A375 (cell line): ENCODE data around the gene SBF1. TPM values are rescaled to one million over a fixed set of nuclear protein-coding genes. Genes with fewer than 3 reads are reported as not detected.

Source experiments
- total RNA-seq: library from RNA; depleted of rRNA; stranded (reverse); fragments of >200 nt; shearing (Covaris generic); gene quantifications from 2 replicates; pipeline ENCODE4 v1.2.3, GENCODE V29; 2014; rRNA removed

SBF1 gene, protein sequence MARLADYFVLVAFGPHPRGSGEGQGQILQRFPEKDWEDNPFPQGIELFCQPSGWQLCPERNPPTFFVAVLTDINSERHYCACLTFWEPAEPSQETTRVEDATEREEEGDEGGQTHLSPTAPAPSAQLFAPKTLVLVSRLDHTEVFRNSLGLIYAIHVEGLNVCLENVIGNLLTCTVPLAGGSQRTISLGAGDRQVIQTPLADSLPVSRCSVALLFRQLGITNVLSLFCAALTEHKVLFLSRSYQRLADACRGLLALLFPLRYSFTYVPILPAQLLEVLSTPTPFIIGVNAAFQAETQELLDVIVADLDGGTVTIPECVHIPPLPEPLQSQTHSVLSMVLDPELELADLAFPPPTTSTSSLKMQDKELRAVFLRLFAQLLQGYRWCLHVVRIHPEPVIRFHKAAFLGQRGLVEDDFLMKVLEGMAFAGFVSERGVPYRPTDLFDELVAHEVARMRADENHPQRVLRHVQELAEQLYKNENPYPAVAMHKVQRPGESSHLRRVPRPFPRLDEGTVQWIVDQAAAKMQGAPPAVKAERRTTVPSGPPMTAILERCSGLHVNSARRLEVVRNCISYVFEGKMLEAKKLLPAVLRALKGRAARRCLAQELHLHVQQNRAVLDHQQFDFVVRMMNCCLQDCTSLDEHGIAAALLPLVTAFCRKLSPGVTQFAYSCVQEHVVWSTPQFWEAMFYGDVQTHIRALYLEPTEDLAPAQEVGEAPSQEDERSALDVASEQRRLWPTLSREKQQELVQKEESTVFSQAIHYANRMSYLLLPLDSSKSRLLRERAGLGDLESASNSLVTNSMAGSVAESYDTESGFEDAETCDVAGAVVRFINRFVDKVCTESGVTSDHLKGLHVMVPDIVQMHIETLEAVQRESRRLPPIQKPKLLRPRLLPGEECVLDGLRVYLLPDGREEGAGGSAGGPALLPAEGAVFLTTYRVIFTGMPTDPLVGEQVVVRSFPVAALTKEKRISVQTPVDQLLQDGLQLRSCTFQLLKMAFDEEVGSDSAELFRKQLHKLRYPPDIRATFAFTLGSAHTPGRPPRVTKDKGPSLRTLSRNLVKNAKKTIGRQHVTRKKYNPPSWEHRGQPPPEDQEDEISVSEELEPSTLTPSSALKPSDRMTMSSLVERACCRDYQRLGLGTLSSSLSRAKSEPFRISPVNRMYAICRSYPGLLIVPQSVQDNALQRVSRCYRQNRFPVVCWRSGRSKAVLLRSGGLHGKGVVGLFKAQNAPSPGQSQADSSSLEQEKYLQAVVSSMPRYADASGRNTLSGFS (N-terminal part only)
- 51.5 and 55.0 TPM in 2 replicates for total RNA-seq

DNA sequence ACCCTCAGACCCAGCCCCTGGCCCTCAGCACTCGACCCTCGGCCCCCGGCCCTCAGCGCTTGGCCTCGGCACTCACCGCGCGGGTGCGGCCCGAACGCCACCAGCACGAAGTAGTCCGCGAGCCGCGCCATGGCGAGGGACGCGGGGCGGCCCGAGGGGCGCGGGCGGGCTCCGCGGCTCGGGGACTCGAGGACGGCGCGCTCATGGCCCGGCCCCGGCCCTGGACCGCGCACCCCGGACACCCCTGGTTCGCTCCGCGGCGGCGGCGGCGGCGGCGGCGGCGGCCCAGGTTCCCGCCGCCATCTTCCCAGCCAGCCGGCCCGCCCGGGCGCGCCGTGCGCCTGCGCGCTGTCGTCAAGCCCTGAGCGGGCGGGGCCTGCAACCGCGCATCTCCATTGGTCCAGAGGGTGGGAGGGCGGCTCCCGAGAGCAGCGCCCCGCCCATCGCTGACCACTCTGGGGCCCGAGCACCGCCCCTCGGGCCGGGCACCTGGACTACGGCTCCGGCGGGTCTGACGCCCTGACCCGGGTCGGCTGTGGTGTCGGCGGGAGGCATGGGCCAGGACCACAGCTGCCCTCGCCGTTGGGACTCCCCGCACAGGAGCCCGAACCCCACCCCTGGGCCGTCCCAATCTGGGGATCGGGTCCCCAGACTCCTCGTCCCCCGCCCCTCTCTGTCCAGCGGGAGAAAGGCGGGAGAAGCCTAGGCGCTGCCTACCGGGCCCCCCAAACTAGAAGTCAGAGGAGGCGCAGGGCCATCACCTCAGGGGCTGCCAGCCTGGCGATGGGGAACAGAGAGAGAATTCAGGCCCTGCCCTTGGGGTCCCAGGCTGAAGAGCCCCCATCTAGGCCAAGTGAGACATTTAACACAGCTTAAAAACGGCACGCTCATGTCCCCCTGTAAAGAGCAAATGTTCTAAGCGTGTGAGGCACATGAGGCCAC, at the start of gene SBF1:
Gene SBF1 (minus strand): TSS at position 326 of the 942 bp plus-strand sequence. CDS start 195 bp downstream, at position 131.

DNA sequence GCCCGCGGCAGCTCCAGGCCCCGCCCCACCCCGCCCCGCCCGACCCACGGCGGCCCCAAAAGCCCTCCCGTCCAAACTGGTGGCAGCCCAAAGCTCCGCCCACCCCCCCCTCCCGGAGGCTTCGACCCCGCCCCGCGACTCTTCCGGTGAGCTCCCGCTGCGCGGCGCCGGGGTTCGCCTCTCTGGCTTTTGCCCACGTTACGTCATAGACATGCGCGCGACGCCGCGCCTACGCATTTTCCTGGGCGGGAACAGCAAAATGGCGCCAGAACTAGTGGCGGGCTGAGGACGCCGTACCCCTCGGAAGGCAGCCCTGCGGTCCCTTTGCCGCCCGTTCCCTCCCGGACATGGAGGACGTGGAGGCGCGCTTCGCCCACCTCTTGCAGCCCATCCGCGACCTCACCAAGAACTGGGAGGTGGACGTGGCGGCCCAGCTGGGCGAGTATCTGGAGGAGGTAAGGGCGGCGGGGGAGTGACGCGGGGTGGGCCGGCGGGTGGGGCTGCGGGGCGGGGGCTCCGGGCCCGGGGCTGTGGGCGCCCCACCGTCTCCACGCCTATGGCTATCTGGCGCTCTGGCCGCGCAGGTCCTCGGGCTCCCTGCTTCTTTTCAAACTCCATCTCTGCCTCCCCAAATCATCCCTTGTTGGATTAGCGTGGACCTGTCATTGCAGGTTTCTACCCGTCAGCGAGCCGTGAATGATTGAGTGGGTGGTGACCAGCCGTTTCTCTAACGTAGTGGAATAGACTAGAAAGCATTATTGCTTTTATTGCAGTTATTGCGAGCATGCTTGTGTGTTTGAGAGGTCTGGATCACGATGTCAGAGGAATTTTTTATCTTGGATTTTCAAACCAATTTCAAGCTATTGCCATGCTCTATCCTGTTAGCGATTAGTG, 33.4 kb upstream of the SBF1 start, which contains the start of gene NCAPH2:
Gene NCAPH2 (plus strand): TSS at position 234 of the 894 bp plus-strand sequence. CDS start 114 bp downstream, at position 348.

DNA sequence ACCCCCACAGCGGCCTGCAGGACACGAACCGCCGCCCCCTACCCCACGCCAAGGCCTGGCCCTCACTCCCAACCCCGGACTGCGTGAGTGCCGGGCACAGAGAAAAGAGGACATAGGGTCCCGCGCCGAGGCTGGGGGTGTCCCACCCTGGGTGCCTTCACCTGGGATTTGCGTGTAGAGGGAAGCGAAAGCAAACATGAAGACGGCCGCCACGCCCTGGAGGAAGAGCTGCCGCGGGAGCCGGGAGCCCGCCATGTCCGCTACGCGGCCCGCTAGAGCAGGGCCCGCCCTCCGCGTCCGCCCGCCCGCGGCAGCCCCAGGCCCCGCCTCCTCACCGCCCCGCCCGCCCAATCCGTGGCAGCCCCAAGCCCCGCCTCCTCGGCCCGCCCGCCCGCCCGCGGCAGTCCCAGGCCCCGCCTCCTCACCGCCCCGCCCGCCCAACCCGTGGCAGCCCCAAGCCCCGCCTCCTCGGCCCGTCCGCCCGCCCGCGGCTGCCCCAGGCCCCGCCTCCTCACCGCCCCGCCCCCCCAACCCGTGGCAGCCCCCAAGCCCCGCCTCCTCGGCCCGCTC, 32.7 kb upstream of the SBF1 start, which contains the start of gene LMF2:
Gene LMF2 (minus strand): TSS at position 282 of the 570 bp plus-strand sequence. CDS start 27 bp downstream, at position 255.

DNA sequence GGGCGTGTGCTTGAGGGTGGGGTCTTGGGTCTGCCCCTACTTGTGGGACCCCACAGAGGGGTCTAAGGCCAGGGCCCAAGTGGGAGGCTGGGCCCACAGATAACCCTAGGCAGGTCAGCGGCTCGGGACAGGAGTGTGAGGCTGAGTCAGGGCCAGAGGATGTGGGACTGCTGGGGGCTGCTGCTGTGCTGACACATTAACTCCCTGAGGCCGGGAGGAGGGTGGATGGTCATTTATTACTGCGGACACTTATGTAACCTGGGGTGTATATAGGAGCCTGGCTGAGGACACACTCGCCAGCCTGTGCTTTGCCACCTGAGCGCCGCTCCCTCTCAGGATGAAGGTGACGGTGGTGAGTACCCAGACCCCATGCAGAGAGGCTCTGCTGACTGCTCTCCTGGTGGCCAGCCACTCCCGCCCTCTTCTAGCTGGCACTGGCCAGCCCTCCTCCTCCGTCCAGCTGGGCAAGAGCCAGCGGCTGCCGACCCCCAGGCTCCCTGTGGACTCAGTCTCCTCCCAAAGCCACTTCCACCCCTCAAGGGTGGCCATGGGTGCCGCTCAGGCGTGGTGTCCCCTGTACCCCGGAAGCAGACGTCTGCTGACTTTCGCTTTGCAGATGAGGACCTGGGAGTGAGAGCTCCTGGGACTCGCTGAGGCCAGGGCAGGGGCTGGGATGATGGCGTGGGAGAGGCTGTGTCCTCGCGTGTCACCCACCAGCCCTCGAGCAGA, 11.9 kb upstream of the SBF1 start, which contains the start of gene MIOX:
Gene MIOX (plus strand): TSS at position 299 of the 729 bp plus-strand sequence. CDS start 39 bp downstream, at position 338.

DNA sequence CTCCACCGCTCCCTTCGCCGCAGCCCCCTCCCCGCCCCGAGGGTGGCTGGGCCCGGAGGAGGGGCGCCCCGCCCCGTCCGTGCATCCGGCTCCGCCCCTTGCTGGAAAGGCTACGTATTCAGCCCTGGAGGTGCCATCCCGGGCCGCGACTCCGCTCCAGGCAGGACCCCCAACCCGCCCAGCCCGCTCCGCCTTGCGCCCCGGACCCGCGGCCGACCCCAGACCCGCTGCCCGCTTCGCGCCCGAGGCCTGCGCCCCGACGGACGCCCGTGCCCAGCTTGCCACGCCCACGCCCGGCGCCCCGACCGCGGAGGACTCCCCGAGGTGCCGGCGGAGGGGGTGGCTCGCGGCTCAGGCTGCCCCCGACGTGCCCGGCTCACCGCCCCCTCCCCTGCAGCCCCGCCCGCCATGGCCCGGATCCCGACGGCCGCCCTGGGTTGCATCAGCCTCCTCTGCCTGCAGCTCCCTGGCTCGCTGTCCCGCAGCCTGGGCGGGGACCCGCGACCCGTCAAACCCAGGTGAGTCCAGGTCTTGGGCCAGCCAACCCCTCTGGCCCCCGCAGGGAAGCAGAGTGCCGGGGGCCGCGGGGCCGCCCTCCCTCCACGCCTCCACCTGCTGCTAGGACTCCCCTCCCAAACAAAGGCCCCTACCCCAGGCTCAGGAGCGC, 6.7 kb upstream of the SBF1 start, which contains the start of gene ADM2:
Gene ADM2 (plus strand): TSS at position 104 of the 667 bp plus-strand sequence. CDS start 305 bp downstream, at position 409.

Other genes with a start within 250 kb of the SBF1 start
- gene TUBGCP6, start 230.0 kb downstream of the SBF1 start, total RNA-seq = 21.3 and 21.4 TPM in 2 replicates
- gene HDAC10, start 223.8 kb downstream of the SBF1 start, total RNA-seq = 24.9 and 29.3 TPM in 2 replicates
- gene MAPK12, start 213.4 kb downstream of the SBF1 start, total RNA-seq = 26.4 and 33.2 TPM in 2 replicates
- 6.8 and 7.5 TPM in 2 replicates for gene MAPK11, start 204.7 kb downstream of the SBF1 start, total RNA-seq
- 43.0 and 45.2 TPM in 2 replicates for gene PLXNB2, start 167.4 kb downstream of the SBF1 start, total RNA-seq
- 0.72 and 0.98 TPM in 2 replicates for gene DENND6B, start 148.0 kb downstream of the SBF1 start, total RNA-seq
- gene PPP6R2, start 131.7 kb downstream of the SBF1 start, total RNA-seq = 34.7 and 35.6 TPM in 2 replicates
- gene ADM2, start 6.5 kb upstream of the SBF1 start, total RNA-seq = 6.3 and 7.4 TPM in 2 replicates
- 0.34 TPM in 1 of 2 replicates, not detected in the other for gene MIOX, start 11.8 kb upstream of the SBF1 start, total RNA-seq
- gene LMF2, start 32.7 kb upstream of the SBF1 start, total RNA-seq = 21.6 and 26.6 TPM in 2 replicates
- gene NCAPH2, start 33.2 kb upstream of the SBF1 start, total RNA-seq = 64.5 and 68.5 TPM in 2 replicates
- 3.2 and 7.3 TPM in 2 replicates for gene SCO2, start 50.6 kb upstream of the SBF1 start, total RNA-seq
- 1.1 and 1.5 TPM in 2 replicates for gene TYMP, start 55.0 kb upstream of the SBF1 start, total RNA-seq
- 0.34 TPM in 1 of 2 replicates, not detected in the other for gene KLHDC7B, start 70.9 kb upstream of the SBF1 start, total RNA-seq
- not detected in 2 replicates for gene SYCE3, start 87.9 kb upstream of the SBF1 start, total RNA-seq
- 8.2 and 18.8 TPM in 2 replicates for gene CPT1B, start 103.4 kb upstream of the SBF1 start, total RNA-seq
- 19.5 and 20.7 TPM in 2 replicates for gene CHKB, start 107.8 kb upstream of the SBF1 start, total RNA-seq
- gene MAPK8IP2, start 125.8 kb upstream of the SBF1 start, total RNA-seq = 0.03 and 0.04 TPM in 2 replicates
- 7.7 and 8.0 TPM in 2 replicates for gene ARSA, start 153.1 kb upstream of the SBF1 start, total RNA-seq
- 0.29 and 0.30 TPM in 2 replicates for gene SHANK3, start 197.8 kb upstream of the SBF1 start, total RNA-seq